Smooth muscle cell of the pulmonary artery (primary cell): ENCODE results near the gene FCER2. TPM values are rescaled to one million over a fixed set of nuclear protein-coding genes. Genes with fewer than 3 reads are reported as not detected.

Experiments used
- total RNA-seq: library from RNA; depleted of rRNA; stranded (reverse); fragments of >200 nt; gene quantifications from 2 replicates; pipeline ENCODE4 v1.2.3, GENCODE V29; 2014

Gene FCER2, protein sequence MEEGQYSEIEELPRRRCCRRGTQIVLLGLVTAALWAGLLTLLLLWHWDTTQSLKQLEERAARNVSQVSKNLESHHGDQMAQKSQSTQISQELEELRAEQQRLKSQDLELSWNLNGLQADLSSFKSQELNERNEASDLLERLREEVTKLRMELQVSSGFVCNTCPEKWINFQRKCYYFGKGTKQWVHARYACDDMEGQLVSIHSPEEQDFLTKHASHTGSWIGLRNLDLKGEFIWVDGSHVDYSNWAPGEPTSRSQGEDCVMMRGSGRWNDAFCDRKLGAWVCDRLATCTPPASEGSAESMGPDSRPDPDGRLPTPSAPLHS
- not detected in 2 replicates for total RNA-seq

DNA sequence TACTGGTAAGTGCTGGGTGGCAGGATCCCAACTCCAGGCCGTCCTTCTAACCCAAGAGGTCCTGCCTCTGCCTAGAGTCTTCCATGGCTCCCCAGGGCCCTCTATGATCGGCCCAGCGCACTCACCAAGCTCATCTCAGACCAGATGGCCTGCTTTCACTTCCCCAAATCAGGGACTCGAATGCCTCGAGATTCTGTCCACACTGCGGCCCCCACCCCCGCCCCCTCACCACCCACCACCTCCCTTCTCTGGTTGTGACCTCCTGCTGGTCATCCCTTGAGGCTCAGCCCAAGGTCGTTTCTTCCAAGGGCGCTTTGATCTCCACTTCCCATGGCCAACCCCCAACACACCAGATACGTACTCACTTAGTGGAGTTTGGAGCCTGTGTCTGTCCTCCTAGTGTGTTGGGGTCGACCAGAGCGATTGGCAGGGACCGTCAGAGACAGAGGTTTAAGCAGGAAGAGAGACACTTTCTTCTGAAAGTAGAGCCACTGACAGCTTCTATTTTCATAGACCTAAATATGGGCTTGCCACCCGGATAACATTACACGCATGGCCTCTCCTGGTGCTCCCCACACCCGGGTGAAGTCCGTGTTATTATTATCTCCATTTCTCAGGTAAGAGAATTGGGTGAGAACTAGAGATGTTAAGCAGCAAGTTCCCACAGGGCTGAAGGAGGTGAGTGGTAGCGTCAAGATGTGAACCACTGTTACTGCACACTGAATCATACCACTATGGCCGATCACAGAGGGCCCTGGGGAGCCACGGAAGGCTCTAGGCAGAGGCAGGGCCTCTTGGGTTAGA is at the start of gene FCER2:
TSS of gene FCER2 (minus strand) at position 478 of the 804 bp plus-strand sequence. CDS start 2,371 bp downstream, outside the sequence.

DNA sequence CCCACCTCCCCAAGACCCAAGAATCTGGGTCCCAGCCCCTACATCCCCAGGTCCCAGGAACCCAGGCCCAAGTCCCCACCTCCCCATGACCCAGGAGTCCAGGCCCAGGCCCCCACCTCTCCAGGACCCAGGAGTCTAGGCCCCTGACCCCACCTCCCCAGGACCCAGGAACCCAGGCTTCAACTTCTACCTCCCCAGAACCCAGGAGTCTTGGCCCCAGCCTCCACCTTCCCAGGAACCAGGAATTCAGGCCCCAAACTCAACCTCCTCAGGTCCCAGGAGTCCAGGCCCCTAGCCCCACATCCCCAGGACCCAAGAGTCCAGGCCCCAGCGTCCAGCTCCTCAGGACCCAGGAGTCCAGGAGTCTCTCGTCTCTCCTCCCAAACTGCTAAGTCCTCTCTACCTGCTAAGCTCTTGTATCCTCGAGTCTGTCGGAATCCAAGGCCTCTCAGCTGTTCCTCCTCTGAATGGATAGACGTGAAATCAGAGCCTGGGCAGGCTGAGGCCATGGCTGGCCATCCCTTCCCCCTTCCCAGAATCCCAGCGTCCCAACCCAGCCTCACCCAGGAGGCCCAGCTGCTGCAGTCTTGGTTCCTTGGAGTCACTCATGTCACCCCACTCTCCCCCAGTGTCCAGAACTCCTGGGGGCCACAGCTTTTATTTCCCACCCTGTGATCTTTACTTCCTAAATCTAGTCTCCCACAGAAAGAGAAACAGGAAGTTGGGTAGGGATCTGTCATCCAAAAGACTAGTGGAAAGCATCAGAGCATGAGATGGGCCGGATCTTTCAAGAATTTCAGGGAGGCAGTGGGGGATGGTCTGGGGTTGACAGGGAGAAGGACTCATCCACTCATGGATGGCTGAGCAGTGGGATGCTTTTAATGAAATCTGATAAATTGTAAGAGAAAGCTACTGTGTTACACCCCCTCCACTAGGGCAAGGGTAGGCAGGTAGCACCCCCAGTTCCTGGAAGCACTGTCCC is 45.3 kb upstream of the FCER2 start, which contains the start of gene CD209:
TSS of gene CD209 (minus strand) at position 632 of the 982 bp plus-strand sequence. CDS start at position 609, 23 bp downstream.

DNA sequence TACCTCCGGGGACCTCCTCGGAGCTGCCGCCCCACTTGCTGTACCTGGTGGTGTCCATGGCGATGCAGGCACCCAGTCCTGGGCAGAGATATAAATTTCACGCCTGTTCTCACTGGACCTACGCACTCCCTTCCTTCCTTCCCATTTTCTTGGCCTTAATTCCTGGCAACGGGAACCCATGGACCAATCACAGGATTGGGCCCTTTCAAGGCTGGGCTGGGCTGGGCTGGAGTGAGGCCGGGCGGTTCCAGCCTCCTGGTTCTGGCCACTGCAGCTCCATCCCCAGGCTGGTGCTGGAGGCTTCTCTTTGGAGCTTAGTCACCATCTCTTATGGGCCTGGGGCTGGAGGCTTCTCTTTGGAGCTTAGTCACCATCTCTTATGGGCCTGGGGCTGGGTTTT is 30.1 kb upstream of the FCER2 start, which contains the start of gene CLEC4G:
TSS of gene CLEC4G (minus strand) at position 66 of the 400 bp plus-strand sequence. CDS start at position 58, 8 bp downstream.

DNA sequence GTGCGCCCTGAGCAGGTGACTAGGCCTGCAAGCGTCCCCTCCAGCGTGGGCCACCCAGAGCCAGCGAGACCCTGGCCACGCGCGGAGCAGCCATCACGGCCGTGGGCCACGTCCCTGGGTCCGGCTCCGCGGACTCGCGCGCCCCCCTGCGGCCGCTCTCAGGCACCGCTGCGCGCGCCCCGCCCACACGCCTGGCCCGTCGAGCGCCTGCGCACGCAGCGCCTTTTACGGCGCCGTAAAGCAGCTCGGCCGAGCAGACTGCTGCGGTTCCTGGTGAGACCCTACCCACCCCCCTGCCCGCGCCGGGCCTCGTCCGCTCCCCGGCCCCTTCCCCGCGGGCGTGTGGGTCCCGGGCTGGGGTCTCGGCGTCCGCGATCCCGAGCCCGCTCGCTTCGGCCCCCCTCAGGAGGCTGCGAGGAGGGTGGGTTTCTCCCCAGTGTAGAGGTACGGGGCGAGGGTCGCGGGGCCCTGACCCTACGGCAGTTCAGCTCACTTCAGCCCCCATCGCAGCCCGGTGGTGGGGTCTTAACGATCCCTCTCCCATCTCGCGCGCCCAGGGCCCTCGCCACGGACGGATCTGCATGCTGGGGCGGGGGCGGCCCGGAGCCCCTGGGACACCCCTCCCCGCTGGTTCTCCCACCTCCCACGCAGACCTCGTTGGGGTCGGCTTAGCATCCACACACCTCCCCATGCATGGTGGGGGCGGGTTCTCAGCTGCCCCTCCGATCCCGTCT is 21.2 kb downstream of the FCER2 start, which contains the start of gene TRAPPC5:
TSS of gene TRAPPC5 (plus strand) at position 228 of the 734 bp plus-strand sequence. CDS start 1,421 bp downstream, outside the sequence.

DNA sequence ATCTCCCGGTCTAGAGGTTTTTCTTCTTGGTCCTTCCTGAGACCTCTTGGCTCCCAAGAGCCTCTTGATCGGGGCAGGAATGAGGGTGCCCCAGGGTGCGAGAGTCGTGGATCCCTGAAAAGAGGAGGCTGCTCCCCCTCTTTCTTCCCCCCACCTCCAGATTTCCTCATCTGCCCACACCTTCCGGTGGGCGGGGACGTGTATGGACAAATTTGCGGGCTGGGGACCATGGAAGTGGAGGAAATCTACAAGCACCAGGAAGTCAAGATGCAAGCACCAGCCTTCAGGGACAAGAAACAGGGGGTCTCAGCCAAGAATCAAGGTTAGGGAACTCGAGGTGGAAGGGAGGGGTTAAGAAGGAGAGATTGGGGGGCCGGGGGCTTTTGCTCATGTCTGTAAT is 25.1 kb downstream of the FCER2 start, which contains the start of gene MCEMP1:
TSS of gene MCEMP1 (plus strand) at position 237 of the 400 bp plus-strand sequence. CDS start at position 268, 31 bp downstream.

DNA sequence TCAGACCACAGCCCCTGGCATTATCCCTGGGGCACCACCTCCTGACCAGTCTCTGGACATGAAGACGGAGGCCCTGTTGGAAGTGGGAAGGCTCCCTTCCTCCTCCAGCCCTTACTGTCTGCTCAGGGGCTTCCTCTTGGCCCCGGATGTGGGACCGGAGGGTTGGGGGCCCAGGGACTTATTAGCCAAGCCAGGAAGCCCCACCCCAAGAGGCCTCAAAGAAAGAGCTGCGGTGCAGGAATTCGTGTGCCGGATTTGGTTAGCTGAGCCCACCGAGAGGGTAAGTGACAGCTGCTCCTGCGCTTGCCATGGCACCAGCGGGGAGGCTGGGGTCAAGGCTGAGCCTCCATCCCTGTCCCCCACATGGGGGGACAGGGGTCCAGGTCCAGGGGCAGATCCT is 33.1 kb downstream of the FCER2 start, which contains the start of gene RETN:
TSS of gene RETN (plus strand) at position 208 of the 400 bp plus-strand sequence. CDS start 278 bp downstream, outside the sequence.

Other genes starting within 250 kb of the FCER2 start
- 1.8 and 2.0 TPM in 2 replicates for gene PEX11G, start 213.1 kb downstream of the FCER2 start, total RNA-seq
- 22.7 and 31.2 TPM in 2 replicates for gene ZNF358, start 186.0 kb downstream of the FCER2 start, total RNA-seq
- gene MCOLN1, start 179.5 kb downstream of the FCER2 start, total RNA-seq: 6.5 and 8.8 TPM in 2 replicates
- gene PNPLA6, start 166.4 kb downstream of the FCER2 start, total RNA-seq: 96.8 and 167 TPM in 2 replicates
- gene CAMSAP3, start 106.3 kb downstream of the FCER2 start, total RNA-seq: not detected in 2 replicates
- 36.1 and 40.1 TPM in 2 replicates for gene XAB2, start 72.6 kb downstream of the FCER2 start, total RNA-seq
- gene PET100, start 72.3 kb downstream of the FCER2 start, total RNA-seq: 4.7 and 9.1 TPM in 2 replicates
- gene PCP2, start 68.4 kb downstream of the FCER2 start, total RNA-seq: not detected in 2 replicates
- gene STXBP2, start 65.0 kb downstream of the FCER2 start, total RNA-seq: 5.4 and 14.9 TPM in 2 replicates
- not detected in 2 replicates for gene RETN, start 33.1 kb downstream of the FCER2 start, total RNA-seq
- gene MCEMP1, start 25.0 kb downstream of the FCER2 start, total RNA-seq: not detected in 2 replicates
- gene TRAPPC5, start 21.3 kb downstream of the FCER2 start, total RNA-seq: 64.4 and 67.2 TPM in 2 replicates
- gene CLEC4G, start 30.0 kb upstream of the FCER2 start, total RNA-seq: not detected in 2 replicates
- not detected in 2 replicates for gene CD209, start 45.4 kb upstream of the FCER2 start, total RNA-seq
- gene CLEC4M, start 61.1 kb upstream of the FCER2 start, total RNA-seq: not detected in 2 replicates
- 22.3 and 22.4 TPM in 2 replicates for gene EVI5L, start 128.1 kb upstream of the FCER2 start, total RNA-seq
- 0.10 TPM in 1 of 2 replicates, not detected in the other for gene PRR36, start 172.3 kb upstream of the FCER2 start, total RNA-seq
- gene LRRC8E, start 186.4 kb upstream of the FCER2 start, total RNA-seq: 3.1 and 3.8 TPM in 2 replicates
- 17.1 and 17.7 TPM in 2 replicates for gene MAP2K7, start 201.7 kb upstream of the FCER2 start, total RNA-seq
- gene TGFBR3L, start 212.7 kb upstream of the FCER2 start, total RNA-seq: 1.6 and 5.6 TPM in 2 replicates
- gene SNAPC2, start 218.2 kb upstream of the FCER2 start, total RNA-seq: 14.9 and 19.0 TPM in 2 replicates
- 2.5 and 7.4 TPM in 2 replicates for gene CTXN1, start 224.0 kb upstream of the FCER2 start, total RNA-seq
- 24.8 and 36.8 TPM in 2 replicates for gene TIMM44, start 241.5 kb upstream of the FCER2 start, total RNA-seq